Stimulated activated memory B cell treated with anti-CD40 and anti-IgM and Interleukin-4, amounts not matched to agents 10 μg/mL and 1 μg/mL and 100 μg/mL, for 72 hours (primary cell): Measurements from ENCODE around the gene UBE2M.
"Not testable (repeated sequence)": the region's sequence is repeated elsewhere in the genome, so short reads cannot be mapped to it uniquely, and the experiment has no call there.

Experiments used
- ATAC-seq: fragments of 150-1000 bp; cut with Tn5 transposase; 2 replicates; pipeline ENCODE4 v1.10.0; 2021
- H3K27ac Mint-ChIP-seq: one replicate; pipeline ENCODE4 v1.8.0; 2022; ENCODE audit warnings: mild to moderate bottlenecking, mixed read lengths
- H3K27me3 Mint-ChIP-seq: one replicate; pipeline ENCODE4 v1.8.0; 2022; ENCODE audit warnings: mixed read lengths
- H3K36me3 Mint-ChIP-seq: one replicate; pipeline ENCODE4 v1.8.0; 2022; ENCODE audit warnings: mixed read lengths
- H3K4me1 Mint-ChIP-seq: one replicate; pipeline ENCODE4 v1.8.0; 2022; ENCODE audit warnings: mixed read lengths
- H3K4me3 Mint-ChIP-seq: one replicate; pipeline ENCODE4 v1.8.0; 2022; ENCODE audit warnings: mild to moderate bottlenecking, moderate library complexity, mixed read lengths
- H3K9me3 Mint-ChIP-seq: one replicate; pipeline ENCODE4 v1.8.0; 2022; ENCODE audit warnings: mixed read lengths

Gene UBE2M

GRCh38 chr19:58539169-58539559 lies 19.2 kb downstream of the UBE2M start:
- H3K27me3 Mint-ChIP-seq, result peaks cover 72% of the 10 kb centered on the region
- not testable (repeated sequence) for H3K9me3 Mint-ChIP-seq, ATAC-seq, H3K36me3 Mint-ChIP-seq
- peak overlapping the region; percentile 12 for H3K4me3 Mint-ChIP-seq
- H3K4me1 Mint-ChIP-seq, result peaks cover 23% of the 10 kb centered on the region
- H3K27ac Mint-ChIP-seq, result peak overlapping the region; percentile 25

- peak overlapping the region; percentile 74 for H3K4me3 Mint-ChIP-seq
- no peaks in the 10 kb centered on the region for H3K36me3 Mint-ChIP-seq
- H3K9me3 Mint-ChIP-seq, result no peaks in the 10 kb centered on the region
- peak; percentile 65 for ATAC-seq
- peaks cover 65% of the 10 kb centered on the region for H3K27me3 Mint-ChIP-seq
- H3K27ac Mint-ChIP-seq, result peak overlapping the region; percentile 25
- peaks cover 16% of the 10 kb centered on the region for H3K4me1 Mint-ChIP-seq
Measured at GRCh38 chr19:58538257-58539168, 19.9 kb downstream of the UBE2M start.

- Mint-ChIP-seq H3K27me3 (peaks cover 52% of the 10 kb centered on the region), H3K9me3 (no peaks in the 10 kb centered on the region), H3K4me1 (peaks cover 14% of the 10 kb centered on the region), H3K27ac (no peak overlapping the region), H3K4me3 (no peak overlapping the region), H3K36me3 (no peaks in the 10 kb centered on the region)
- no peak for ATAC-seq
Measured at GRCh38 chr19:58536852-58537798, 21.3 kb downstream of the UBE2M start.

GRCh38 chr19:58535857-58536256 lies 22.6 kb downstream of the UBE2M start:
- ATAC-seq, result no peak
- Mint-ChIP-seq H3K27me3 (peaks cover 50% of the 10 kb centered on the region), H3K36me3 (no peaks in the 10 kb centered on the region), H3K27ac (no peak overlapping the region), H3K4me1 (peaks cover 27% of the 10 kb centered on the region), H3K9me3 (no peaks in the 10 kb centered on the region), H3K4me3 (no peak overlapping the region)

GRCh38 chr19:58531034-58531840 lies 27.2 kb downstream of the UBE2M start:
- Mint-ChIP-seq H3K27me3 (peaks cover 8% of the 10 kb centered on the region), H3K9me3 (no peaks in the 10 kb centered on the region), H3K4me1 (peaks cover 14% of the 10 kb centered on the region), H3K36me3 (no peaks in the 10 kb centered on the region), H3K4me3 (no peak overlapping the region), H3K27ac (no peak overlapping the region)
- no peak for ATAC-seq

- no peak for ATAC-seq
- Mint-ChIP-seq H3K36me3 (no peaks in the 10 kb centered on the region), H3K4me3 (no peak overlapping the region), H3K4me1 (peaks cover 14% of the 10 kb centered on the region), H3K27me3 (no peaks in the 10 kb centered on the region), H3K9me3 (no peaks in the 10 kb centered on the region), H3K27ac (no peak overlapping the region)
Measured at GRCh38 chr19:58529405-58529804, 29.0 kb downstream of the UBE2M start.

GRCh38 chr19:58522709-58523108 lies 35.7 kb downstream of the UBE2M start:
- Mint-ChIP-seq H3K4me1 (peaks cover 30% of the 10 kb centered on the region), H3K4me3 (no peak overlapping the region), H3K9me3 (no peaks in the 10 kb centered on the region), H3K27me3 (no peaks in the 10 kb centered on the region), H3K27ac (no peak overlapping the region), H3K36me3 (peaks cover 6% of the 10 kb centered on the region)
- ATAC-seq, result no peak

- peaks cover 12% of the 10 kb centered on the region for H3K36me3 Mint-ChIP-seq
- no peak overlapping the region for H3K4me3 Mint-ChIP-seq
- no peaks in the 10 kb centered on the region for H3K27me3 Mint-ChIP-seq
- H3K27ac Mint-ChIP-seq, result no peak overlapping the region
- no peaks in the 10 kb centered on the region for H3K9me3 Mint-ChIP-seq
- no peak for ATAC-seq
- peaks cover 34% of the 10 kb centered on the region for H3K4me1 Mint-ChIP-seq
Measured at GRCh38 chr19:58521651-58522050, 36.8 kb downstream of the UBE2M start.

- Mint-ChIP-seq H3K9me3 (no peaks in the 10 kb centered on the region), H3K27me3 (no peaks in the 10 kb centered on the region), H3K4me1 (peaks cover 44% of the 10 kb centered on the region), H3K4me3 (peak overlapping the region; percentile 94), H3K27ac (peak overlapping the region; percentile 98), H3K36me3 (peaks cover 22% of the 10 kb centered on the region)
- ATAC-seq, result no peak
Measured at GRCh38 chr19:58520257-58520599, 38.2 kb downstream of the UBE2M start.

GRCh38 chr19:58519355-58520256 lies 38.8 kb downstream of the UBE2M start, which contains the start of gene ZBTB45:
Gene ZBTB45, minus strand, starts transcription at chr19:58519810. Its CDS starts 2,137 bp downstream, at chr19:58517673.
- Mint-ChIP-seq H3K9me3 (no peaks in the 10 kb centered on the region), H3K4me3 (peak within 1 kb of the TSS; percentile 94), H3K27me3 (no peaks in the 10 kb centered on the region), H3K4me1 (peaks cover 50% of the 10 kb centered on the region), H3K36me3 (peaks cover 24% of the 10 kb centered on the region), H3K27ac (peak within 1 kb of the TSS; percentile 98)
- ATAC-seq, result peak; percentile 94

- Mint-ChIP-seq H3K9me3 (no peaks in the 10 kb centered on the region), H3K4me3 (peak overlapping the region; percentile 94), H3K4me1 (peaks cover 56% of the 10 kb centered on the region), H3K27ac (peak overlapping the region; percentile 98), H3K36me3 (peaks cover 24% of the 10 kb centered on the region), H3K27me3 (no peaks in the 10 kb centered on the region)
- peak; percentile 2 for ATAC-seq
Measured at GRCh38 chr19:58519087-58519354, 39.4 kb downstream of the UBE2M start.

- no peaks in the 10 kb centered on the region for H3K9me3 Mint-ChIP-seq
- H3K27me3 Mint-ChIP-seq, result no peaks in the 10 kb centered on the region
- H3K4me1 Mint-ChIP-seq, result peaks cover 62% of the 10 kb centered on the region
- no peak for ATAC-seq
- H3K36me3 Mint-ChIP-seq, result peaks cover 24% of the 10 kb centered on the region
- peak overlapping the region; percentile 94 for H3K4me3 Mint-ChIP-seq
- peak overlapping the region; percentile 98 for H3K27ac Mint-ChIP-seq
Measured at GRCh38 chr19:58518256-58519086, 39.9 kb downstream of the UBE2M start.

- Mint-ChIP-seq H3K27ac (no peak overlapping the region), H3K4me3 (no peak overlapping the region), H3K4me1 (peaks cover 63% of the 10 kb centered on the region), H3K9me3 (no peaks in the 10 kb centered on the region), H3K36me3 (peaks cover 24% of the 10 kb centered on the region), H3K27me3 (no peaks in the 10 kb centered on the region)
- no peak for ATAC-seq
Measured at GRCh38 chr19:58516964-58517833, 41.2 kb downstream of the UBE2M start.
